ENCODE measurements around the gene RAMP2. TPM values are rescaled to one million over a fixed set of nuclear protein-coding genes. Genes with fewer than 3 reads are reported as not detected.

Gene RAMP2
- total and polyA plus RNA-seq, 2 of the 4 experiments (the other 2 are of a cell fraction), result 0.18 to 2.5 TPM

Small RNAs within 50 kb of the gene (microRNA-seq; reads per million reads assigned to microRNA genes)
- gene HMGN2P15 (ENCODE audit: insufficient read depth, insufficient read length), result not detected

Small RNAs within 50 kb of the gene (small RNA-seq; reads per million reads assigned to genes)
- gene HMGN2P15, result 0 reads per million in 5 experiments

Other genes with a start within 250 kb of the RAMP2 start
- 6.5 and 7.5 TPM in 2 replicates for gene NAGLU, start 225.0 kb upstream of the RAMP2 start, total RNA-seq (2012; rRNA removed)
- gene NAGLU, start 225.0 kb upstream of the RAMP2 start, polyA plus RNA-seq (2012; rRNA removed), result 29.2 TPM in 2 replicates
- gene HSD17B1, start 208.3 kb upstream of the RAMP2 start, total RNA-seq (2012; rRNA removed), result 0.56 and 0.72 TPM in 2 replicates
- gene HSD17B1, start 208.3 kb upstream of the RAMP2 start, polyA plus RNA-seq (2012; rRNA removed), result 1.4 and 2.9 TPM in 2 replicates
- gene COASY, start 199.1 kb upstream of the RAMP2 start, total RNA-seq (2012; rRNA removed), result 9.7 and 10.6 TPM in 2 replicates
- gene COASY, start 199.1 kb upstream of the RAMP2 start, polyA plus RNA-seq (2012; rRNA removed), result 44.0 and 46.6 TPM in 2 replicates
- 37.5 and 37.8 TPM in 2 replicates for gene MLX, start 194.1 kb upstream of the RAMP2 start, total RNA-seq (2012; rRNA removed)
- gene MLX, start 194.1 kb upstream of the RAMP2 start, polyA plus RNA-seq (2012; rRNA removed), result 45.5 and 45.6 TPM in 2 replicates
- gene PSMC3IP, start 183.5 kb upstream of the RAMP2 start, total RNA-seq (2012; rRNA removed), result 5.6 and 8.9 TPM in 2 replicates
- gene PSMC3IP, start 183.5 kb upstream of the RAMP2 start, polyA plus RNA-seq (2012; rRNA removed), result 9.8 and 11.1 TPM in 2 replicates
- 44.1 and 47.2 TPM in 2 replicates for gene RETREG3, start 151.9 kb upstream of the RAMP2 start, total RNA-seq (2012; rRNA removed)
- 18.1 and 24.4 TPM in 2 replicates for gene RETREG3, start 151.9 kb upstream of the RAMP2 start, polyA plus RNA-seq (2012; rRNA removed)
- 38.9 and 42.5 TPM in 2 replicates for gene TUBG1, start 151.5 kb upstream of the RAMP2 start, total RNA-seq (2012; rRNA removed)
- 93.8 and 94.5 TPM in 2 replicates for gene TUBG1, start 151.5 kb upstream of the RAMP2 start, polyA plus RNA-seq (2012; rRNA removed)
- gene TUBG2, start 101.9 kb upstream of the RAMP2 start, total RNA-seq (2012; rRNA removed), result 3.3 and 3.6 TPM in 2 replicates
- gene TUBG2, start 101.9 kb upstream of the RAMP2 start, polyA plus RNA-seq (2012; rRNA removed), result 19.4 and 24.6 TPM in 2 replicates
- gene PLEKHH3, start 84.2 kb upstream of the RAMP2 start, total RNA-seq (2012; rRNA removed), result 2.5 and 2.9 TPM in 2 replicates
- 10.5 and 13.2 TPM in 2 replicates for gene PLEKHH3, start 84.2 kb upstream of the RAMP2 start, polyA plus RNA-seq (2012; rRNA removed)
- 0.36 and 0.56 TPM in 2 replicates for gene CCR10, start 79.4 kb upstream of the RAMP2 start, total RNA-seq (2012; rRNA removed)
- gene CCR10, start 79.4 kb upstream of the RAMP2 start, polyA plus RNA-seq (2012; rRNA removed), result 2.4 and 3.0 TPM in 2 replicates
- gene CNTNAP1, start 78.7 kb upstream of the RAMP2 start, total RNA-seq (2012; rRNA removed), result 10.6 and 12.2 TPM in 2 replicates
- 72.2 and 77.0 TPM in 2 replicates for gene CNTNAP1, start 78.7 kb upstream of the RAMP2 start, polyA plus RNA-seq (2012; rRNA removed)
- 17.6 and 18.6 TPM in 2 replicates for gene EZH1, start 16.2 kb upstream of the RAMP2 start, total RNA-seq (2012; rRNA removed)
- 21.1 and 27.3 TPM in 2 replicates for gene EZH1, start 16.2 kb upstream of the RAMP2 start, polyA plus RNA-seq (2012; rRNA removed)
- gene VPS25, start 12.2 kb downstream of the RAMP2 start, total RNA-seq (2012; rRNA removed), result 71.3 and 78.3 TPM in 2 replicates
- gene VPS25, start 12.2 kb downstream of the RAMP2 start, polyA plus RNA-seq (2012; rRNA removed), result 127 and 130 TPM in 2 replicates
- 1.3 and 1.9 TPM in 2 replicates for gene WNK4, start 19.4 kb downstream of the RAMP2 start, total RNA-seq (2012; rRNA removed)
- gene WNK4, start 19.4 kb downstream of the RAMP2 start, polyA plus RNA-seq (2012; rRNA removed), result 15.1 and 16.2 TPM in 2 replicates
- 50.5 and 78.1 TPM in 2 replicates for gene COA3, start 37.5 kb downstream of the RAMP2 start, total RNA-seq (2012; rRNA removed)
- 66.8 and 75.9 TPM in 2 replicates for gene COA3, start 37.5 kb downstream of the RAMP2 start, polyA plus RNA-seq (2012; rRNA removed)
- gene CNTD1, start 37.6 kb downstream of the RAMP2 start, total RNA-seq (2012; rRNA removed), result not detected in 2 replicates
- gene CNTD1, start 37.6 kb downstream of the RAMP2 start, polyA plus RNA-seq (2012; rRNA removed), result not detected in 2 replicates
- 93.9 and 119 TPM in 2 replicates for gene BECN1, start 63.1 kb downstream of the RAMP2 start, total RNA-seq (2012; rRNA removed)
- gene BECN1, start 63.1 kb downstream of the RAMP2 start, polyA plus RNA-seq (2012; rRNA removed), result 73.1 and 84.0 TPM in 2 replicates
- 72.4 and 92.2 TPM in 2 replicates for gene PSME3, start 72.2 kb downstream of the RAMP2 start, total RNA-seq (2012; rRNA removed)
- gene PSME3, start 72.2 kb downstream of the RAMP2 start, polyA plus RNA-seq (2012; rRNA removed), result 89.4 and 100 TPM in 2 replicates
- gene AOC2, start 83.4 kb downstream of the RAMP2 start, total RNA-seq (2012; rRNA removed), result 0.28 and 0.36 TPM in 2 replicates
- gene AOC2, start 83.4 kb downstream of the RAMP2 start, polyA plus RNA-seq (2012; rRNA removed), result 0.34 and 0.41 TPM in 2 replicates
- under 0.01 TPM in 1 of 2 replicates, not detected in the other for gene AOC3, start 90.0 kb downstream of the RAMP2 start, total RNA-seq (2012; rRNA removed)
- gene AOC3, start 90.0 kb downstream of the RAMP2 start, polyA plus RNA-seq (2012; rRNA removed), result 0.10 and 0.17 TPM in 2 replicates
- not detected in 2 replicates for gene G6PC1, start 139.6 kb downstream of the RAMP2 start, total RNA-seq (2012; rRNA removed)
- not detected in 2 replicates for gene G6PC1, start 139.6 kb downstream of the RAMP2 start, polyA plus RNA-seq (2012; rRNA removed)
- 55.0 and 58.9 TPM in 2 replicates for gene AARSD1, start 203.2 kb downstream of the RAMP2 start, total RNA-seq (2012; rRNA removed)
- 53.0 and 58.9 TPM in 2 replicates for gene AARSD1, start 203.2 kb downstream of the RAMP2 start, polyA plus RNA-seq (2012; rRNA removed)
- gene PTGES3L, start 218.9 kb downstream of the RAMP2 start, total RNA-seq (2012; rRNA removed), result 1.4 and 2.2 TPM in 2 replicates
- 1.7 and 2.4 TPM in 2 replicates for gene PTGES3L, start 218.9 kb downstream of the RAMP2 start, polyA plus RNA-seq (2012; rRNA removed)
- gene RUNDC1, start 219.3 kb downstream of the RAMP2 start, total RNA-seq (2012; rRNA removed), result 7.0 and 8.1 TPM in 2 replicates
- 7.4 and 7.9 TPM in 2 replicates for gene RUNDC1, start 219.3 kb downstream of the RAMP2 start, polyA plus RNA-seq (2012; rRNA removed)
- gene RPL27, start 237.2 kb downstream of the RAMP2 start, total RNA-seq (2012; rRNA removed), result 1,595 and 1,663 TPM in 2 replicates
- 2,806 and 4,622 TPM in 2 replicates for gene RPL27, start 237.2 kb downstream of the RAMP2 start, polyA plus RNA-seq (2012; rRNA removed)
- gene IFI35, start 245.6 kb downstream of the RAMP2 start, total RNA-seq (2012; rRNA removed), result 13.1 and 17.0 TPM in 2 replicates
- 15.0 and 15.8 TPM in 2 replicates for gene IFI35, start 245.6 kb downstream of the RAMP2 start, polyA plus RNA-seq (2012; rRNA removed)